K562 (cell line): ENCODE measurements around the gene RAB31. TPM values are rescaled to one million over a fixed set of nuclear protein-coding genes. Genes with fewer than 3 reads are reported as not detected.
A peak's percentile ranks its signal among the peaks of the same experiment; 100 is the strongest.

ENCODE experiments used
- CBFA2T3 ChIP-seq: fragments of 450-650 bp; IDR thresholded peaks from 2 replicates; pipeline ENCODE4 v1.6.1; 2017
- FOXJ3 ChIP-seq: sonication (generic); formaldehyde crosslinking; IDR thresholded peaks from 2 replicates; pipeline ENCODE4 v1.4.0; 2020; ENCODE audit warnings: mild to moderate bottlenecking, missing genetic modification reagents
- HMGN3 ChIP-seq: IDR thresholded peaks from 2 replicates; pipeline ENCODE4 v1.6.1; 2011; ENCODE audit warnings: borderline replicate concordance, low read depth, mild to moderate bottlenecking, mixed read lengths, low read length; ENCODE audit not compliant: insufficient read length; ENCODE audit errors: extremely low read depth
- NCOA4 ChIP-seq: fragments of 450-650 bp; IDR thresholded peaks from 2 replicates; pipeline ENCODE4 v1.6.1; 2018; ENCODE audit warnings: mild to moderate bottlenecking; ENCODE audit not compliant: partially characterized antibody
- POLR2G ChIP-seq: fragments of 200-400 bp; formaldehyde crosslinking; IDR thresholded peaks from 2 replicates; pipeline ENCODE4 v1.6.1; 2017; ENCODE audit warnings: low read depth, mild to moderate bottlenecking, antibody characterized with exemption, low read length, moderate library complexity
- SIN3B ChIP-seq: fragments of 450-650 bp; IDR thresholded peaks from 2 replicates; pipeline ENCODE4 v1.6.1; 2017; ENCODE audit warnings: low read depth, mild to moderate bottlenecking, moderate library complexity
- SMAD4 ChIP-seq: fragments of 250-450 bp; sonication (Bioruptor Pico); conservative IDR thresholded peaks from 2 replicates; pipeline ENCODE4 v1.8.0; 2021; ENCODE audit warnings: inconsistent platforms, mild to moderate bottlenecking, moderate library complexity
- XRCC4 ChIP-seq: IDR thresholded peaks from one replicate; pipeline ENCODE4 v1.6.1; 2011; ENCODE audit not compliant: insufficient read depth, insufficient read length; ENCODE audit errors: extremely low read depth
- ZHX1 ChIP-seq: fragments of 150-350 bp; conservative IDR thresholded peaks from 2 replicates; pipeline ENCODE4 v1.6.1; 2014; ENCODE audit warnings: low read length
- ZKSCAN1 ChIP-seq: fragments of 150-350 bp; IDR thresholded peaks from 2 replicates; pipeline ENCODE4 v1.6.1; 2016; ENCODE audit warnings: low read depth, low read length
- ZNF253 ChIP-seq: fragments of 250-450 bp; sonication (Bioruptor Pico); conservative IDR thresholded peaks from 2 replicates; pipeline ENCODE4 v1.6.1; 2021; ENCODE audit warnings: mild to moderate bottlenecking
- ZNF644 ChIP-seq: fragments of 200-800 bp; sonication (Bioruptor generic); IDR thresholded peaks from 2 replicates; pipeline ENCODE4 v1.6.1; 2016; ENCODE audit warnings: low read depth, missing genetic modification characterization, missing compliant biosample characterization
- polyA plus RNA-seq, 8 experiments: library from polyadenylated mRNA; depleted of rRNA in 4 of 8; stranded (reverse) in 5 of 8; unstranded in 3 of 8; fragments of >200 nt; fragmentation: Nextera tagmentation in 2 of 8; fragmentation: Illumina TruSeq in 1 of 8; extraction: Ambion mirVana in 2 of 8; extraction: Trizol in 1 of 8; gene quantifications; 2 replicates each; pipeline versions ENCODE4 v1.2.1 to v1.2.3, GENCODE V29; 2011 to 2014; ENCODE audit warnings: inconsistent platforms in 1 of 8, missing spikeins in 1 of 8
- total RNA-seq, 7 experiments: library from RNA; depleted of rRNA in 6 of 7; stranded (reverse); fragments of >200 nt in 6 of 7; fragmentation: Illumina TruSeq in 2 of 7; extraction: Trizol in 2 of 7; gene quantifications; 2 replicates each; pipeline versions ENCODE4 v1.2.1 to v1.2.3, GENCODE V29; 2011 to 2021; ENCODE audit warnings: low replicate concordance in 1 of 7
- TF ChIP-seq, protein P1 (sequence below): sonication (generic); formaldehyde crosslinking; IDR thresholded peaks from 2 replicates; pipeline ENCODE4 v1.8.0; 2022; ENCODE audit warnings: missing genetic modification reagents, mild to moderate bottlenecking, moderate library complexity, borderline replicate concordance
- TF ChIP-seq, protein P2 (sequence below), 2 experiments: fragments of 200-800 bp in 1 of 2; sonication (Bioruptor generic) in 1 of 2; sonication (generic) in 1 of 2; formaldehyde crosslinking in 1 of 2; IDR thresholded peaks in 1 of 2; conservative IDR thresholded peaks in 1 of 2; 2 replicates each; pipeline versions ENCODE4 v1.5.0 to v1.6.1; 2016 to 2020; ENCODE audit warnings: missing compliant biosample characterization in 1 of 2, missing genetic modification characterization in 1 of 2, missing genetic modification reagents in 1 of 2
- TF ChIP-seq, protein P3 (sequence below): IDR thresholded peaks from 2 replicates; pipeline ENCODE4 v1.6.1; 2012; ENCODE audit warnings: low read depth, low read length, improper control_type of control experiment, borderline replicate concordance

RAB31 gene
- total and polyA plus RNA-seq, 9 of the 15 experiments (the other 6 are each of a cell fraction or from before 2014, with no cell fraction given) = 20.7 to 70.4 (median 41.3) TPM

- no peak for TF ChIP-seq FOXJ3 (CRISPR knock-in tag)
- TF ChIP-seq ZNF644 (tag) = no peak
- TF ChIP-seq POLR2G = peak; percentile 85
- TF ChIP-seq, protein P1, sequence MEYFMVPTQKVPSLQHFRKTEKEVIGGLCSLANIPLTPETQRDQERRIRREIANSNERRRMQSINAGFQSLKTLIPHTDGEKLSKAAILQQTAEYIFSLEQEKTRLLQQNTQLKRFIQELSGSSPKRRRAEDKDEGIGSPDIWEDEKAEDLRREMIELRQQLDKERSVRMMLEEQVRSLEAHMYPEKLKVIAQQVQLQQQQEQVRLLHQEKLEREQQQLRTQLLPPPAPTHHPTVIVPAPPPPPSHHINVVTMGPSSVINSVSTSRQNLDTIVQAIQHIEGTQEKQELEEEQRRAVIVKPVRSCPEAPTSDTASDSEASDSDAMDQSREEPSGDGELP (CRISPR knock-in tag) = no peak
- no peak for TF ChIP-seq ZKSCAN1
- TF ChIP-seq ZNF253 (CRISPR knock-in tag) = no peak
- peak; percentile 58; the same call in 1 of the 2 replicates for TF ChIP-seq SIN3B
- TF ChIP-seq CBFA2T3 = no peak
- TF ChIP-seq HMGN3 = peak; percentile 90
- TF ChIP-seq, protein P2, sequence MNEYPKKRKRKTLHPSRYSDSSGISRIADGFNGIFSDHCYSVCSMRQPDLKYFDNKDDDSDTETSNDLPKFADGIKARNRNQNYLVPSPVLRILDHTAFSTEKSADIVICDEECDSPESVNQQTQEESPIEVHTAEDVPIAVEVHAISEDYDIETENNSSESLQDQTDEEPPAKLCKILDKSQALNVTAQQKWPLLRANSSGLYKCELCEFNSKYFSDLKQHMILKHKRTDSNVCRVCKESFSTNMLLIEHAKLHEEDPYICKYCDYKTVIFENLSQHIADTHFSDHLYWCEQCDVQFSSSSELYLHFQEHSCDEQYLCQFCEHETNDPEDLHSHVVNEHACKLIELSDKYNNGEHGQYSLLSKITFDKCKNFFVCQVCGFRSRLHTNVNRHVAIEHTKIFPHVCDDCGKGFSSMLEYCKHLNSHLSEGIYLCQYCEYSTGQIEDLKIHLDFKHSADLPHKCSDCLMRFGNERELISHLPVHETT (CRISPR knock-in tag; conservative IDR thresholded peaks at IDR 0.05 in 1 of 2, IDR thresholded peaks at IDR 0.05 in 1 of 2) = peak in 1 of 2 experiments; percentile 82; a peak in 2 of 4 replicates
- TF ChIP-seq XRCC4 = no peak
- TF ChIP-seq, protein P3, sequence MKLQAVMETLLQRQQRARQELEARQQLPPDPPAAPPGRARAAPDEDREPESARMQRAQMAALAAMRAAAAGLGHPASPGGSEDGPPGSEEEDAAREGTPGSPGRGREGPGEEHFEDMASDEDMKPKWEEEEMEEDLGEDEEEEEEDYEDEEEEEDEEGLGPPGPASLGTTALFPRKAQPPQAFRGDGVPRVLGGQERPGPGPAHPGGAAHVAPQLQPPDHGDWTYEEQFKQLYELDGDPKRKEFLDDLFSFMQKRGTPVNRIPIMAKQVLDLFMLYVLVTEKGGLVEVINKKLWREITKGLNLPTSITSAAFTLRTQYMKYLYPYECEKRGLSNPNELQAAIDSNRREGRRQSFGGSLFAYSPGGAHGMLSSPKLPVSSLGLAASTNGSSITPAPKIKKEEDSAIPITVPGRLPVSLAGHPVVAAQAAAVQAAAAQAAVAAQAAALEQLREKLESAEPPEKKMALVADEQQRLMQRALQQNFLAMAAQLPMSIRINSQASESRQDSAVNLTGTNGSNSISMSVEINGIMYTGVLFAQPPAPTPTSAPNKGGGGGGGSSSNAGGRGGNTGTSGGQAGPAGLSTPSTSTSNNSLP = no peak
- peak; percentile 96 for TF ChIP-seq SMAD4
- TF ChIP-seq NCOA4 = no peak
- no peak for TF ChIP-seq ZHX1
Observed at GRCh38 chr18:9708057-9708433, at the start of gene RAB31 (continued).
